ENCODE data around the gene RET.

The RET gene

DNA sequence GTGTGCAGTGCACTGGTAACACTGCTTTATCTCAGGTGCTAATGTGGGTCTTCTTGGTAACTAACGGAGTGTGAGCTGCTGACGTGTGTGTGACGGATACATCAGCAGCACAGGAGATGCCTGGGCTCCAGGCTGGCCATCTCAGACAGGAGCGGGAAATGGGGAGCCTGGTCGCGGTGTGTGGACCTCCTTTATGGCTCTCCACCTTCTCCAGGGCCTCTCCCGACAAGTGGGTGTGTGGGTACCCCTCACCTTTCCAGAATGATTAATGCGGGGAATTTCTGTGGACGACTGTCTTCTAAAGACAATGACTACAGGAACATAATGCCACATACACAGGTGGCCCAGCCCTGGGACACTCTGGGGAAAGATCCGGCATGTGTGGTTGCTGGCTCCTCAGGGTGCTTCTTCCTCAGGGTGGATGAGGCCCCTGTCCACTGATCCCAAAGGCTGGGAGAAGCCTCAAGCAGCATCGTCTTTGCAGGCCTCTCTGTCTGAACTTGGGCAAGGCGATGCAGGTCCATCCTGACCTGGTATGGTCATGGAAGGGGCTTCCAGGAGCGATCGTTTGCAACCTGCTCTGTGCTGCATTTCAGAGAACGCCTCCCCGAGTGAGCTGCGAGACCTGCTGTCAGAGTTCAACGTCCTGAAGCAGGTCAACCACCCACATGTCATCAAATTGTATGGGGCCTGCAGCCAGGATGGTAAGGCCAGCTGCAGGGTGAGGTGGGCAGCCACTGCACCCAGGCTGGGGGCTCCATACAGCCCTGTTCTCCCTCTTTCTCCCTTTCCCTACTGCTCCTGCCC is 41.1 kb downstream of the RET start:
- DNase-seq (ENCODE audit: low read depth): no peak
- no peak overlapping the region for H3K4me3 ChIP-seq (ENCODE audit: low read depth, low read length)
- TF ChIP-seq, protein P1, sequence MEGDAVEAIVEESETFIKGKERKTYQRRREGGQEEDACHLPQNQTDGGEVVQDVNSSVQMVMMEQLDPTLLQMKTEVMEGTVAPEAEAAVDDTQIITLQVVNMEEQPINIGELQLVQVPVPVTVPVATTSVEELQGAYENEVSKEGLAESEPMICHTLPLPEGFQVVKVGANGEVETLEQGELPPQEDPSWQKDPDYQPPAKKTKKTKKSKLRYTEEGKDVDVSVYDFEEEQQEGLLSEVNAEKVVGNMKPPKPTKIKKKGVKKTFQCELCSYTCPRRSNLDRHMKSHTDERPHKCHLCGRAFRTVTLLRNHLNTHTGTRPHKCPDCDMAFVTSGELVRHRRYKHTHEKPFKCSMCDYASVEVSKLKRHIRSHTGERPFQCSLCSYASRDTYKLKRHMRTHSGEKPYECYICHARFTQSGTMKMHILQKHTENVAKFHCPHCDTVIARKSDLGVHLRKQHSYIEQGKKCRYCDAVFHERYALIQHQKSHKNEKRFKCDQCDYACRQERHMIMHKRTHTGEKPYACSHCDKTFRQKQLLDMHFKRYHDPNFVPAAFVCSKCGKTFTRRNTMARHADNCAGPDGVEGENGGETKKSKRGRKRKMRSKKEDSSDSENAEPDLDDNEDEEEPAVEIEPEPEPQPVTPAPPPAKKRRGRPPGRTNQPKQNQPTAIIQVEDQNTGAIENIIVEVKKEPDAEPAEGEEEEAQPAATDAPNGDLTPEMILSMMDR (IDR thresholded peaks at IDR 0.05; ENCODE audit: low read depth, low read length): no peak
- TF ChIP-seq POLR2A (IDR thresholded peaks at IDR 0.05; ENCODE audit: extremely low read depth, insufficient read length) (no peak), MYC (IDR thresholded peaks at IDR 0.05; ENCODE audit: low read depth, low read length) (no peak)
- TF ChIP-seq, protein P2, sequence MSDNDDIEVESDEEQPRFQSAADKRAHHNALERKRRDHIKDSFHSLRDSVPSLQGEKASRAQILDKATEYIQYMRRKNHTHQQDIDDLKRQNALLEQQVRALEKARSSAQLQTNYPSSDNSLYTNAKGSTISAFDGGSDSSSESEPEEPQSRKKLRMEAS (IDR thresholded peaks at IDR 0.05; ENCODE audit: low read depth, low read length): no peak

DNA sequence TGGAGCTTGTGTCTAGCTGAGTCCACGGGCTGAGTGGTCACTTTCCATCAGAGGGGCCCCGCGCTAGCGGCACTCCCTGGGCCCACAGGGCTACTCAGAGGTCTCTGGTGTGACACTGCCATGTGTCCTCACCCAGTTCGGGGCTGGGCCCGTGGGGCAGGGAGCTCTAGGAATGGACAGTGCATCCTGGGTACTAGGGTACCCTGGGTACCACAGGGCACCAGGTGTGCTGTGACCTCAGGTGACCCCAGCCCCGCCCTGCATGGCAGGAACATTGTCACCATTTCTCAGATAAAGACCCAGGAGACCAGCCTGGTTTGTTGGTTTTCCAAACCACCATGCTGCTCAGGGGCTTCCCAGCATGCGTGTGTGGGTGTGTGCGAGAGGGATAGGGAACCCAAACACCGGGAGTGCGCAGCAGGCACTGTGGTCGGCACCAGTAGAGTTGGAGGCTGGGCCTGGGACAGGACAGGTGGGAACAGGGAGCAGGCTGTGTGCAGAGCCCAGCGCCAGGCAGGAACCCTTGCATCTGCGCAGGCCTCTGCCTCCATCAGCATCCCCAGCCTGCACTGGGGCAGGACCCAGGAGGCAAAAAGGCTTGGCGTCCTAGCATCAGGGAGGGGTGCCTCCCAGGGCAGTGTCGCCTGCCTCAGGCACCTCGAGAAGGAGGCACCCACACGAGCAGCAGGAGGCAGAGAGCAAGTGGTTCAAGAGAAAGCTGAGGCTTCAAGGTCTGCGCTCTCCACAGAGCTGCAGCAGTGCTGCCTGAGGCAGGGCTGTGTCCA is 42.0 kb downstream of the RET start:
- TF ChIP-seq, protein P2 (IDR thresholded peaks at IDR 0.05; ENCODE audit: low read depth, low read length): no peak
- TF ChIP-seq, protein P1 (IDR thresholded peaks at IDR 0.05; ENCODE audit: low read depth, low read length): no peak
- TF ChIP-seq POLR2A (IDR thresholded peaks at IDR 0.05; ENCODE audit: extremely low read depth, insufficient read length): no peak
- no peak for TF ChIP-seq MYC (IDR thresholded peaks at IDR 0.05; ENCODE audit: low read depth, low read length)
- H3K4me3 ChIP-seq (ENCODE audit: low read depth, low read length): no peak overlapping the region
- DNase-seq (ENCODE audit: low read depth): no peak

DNA sequence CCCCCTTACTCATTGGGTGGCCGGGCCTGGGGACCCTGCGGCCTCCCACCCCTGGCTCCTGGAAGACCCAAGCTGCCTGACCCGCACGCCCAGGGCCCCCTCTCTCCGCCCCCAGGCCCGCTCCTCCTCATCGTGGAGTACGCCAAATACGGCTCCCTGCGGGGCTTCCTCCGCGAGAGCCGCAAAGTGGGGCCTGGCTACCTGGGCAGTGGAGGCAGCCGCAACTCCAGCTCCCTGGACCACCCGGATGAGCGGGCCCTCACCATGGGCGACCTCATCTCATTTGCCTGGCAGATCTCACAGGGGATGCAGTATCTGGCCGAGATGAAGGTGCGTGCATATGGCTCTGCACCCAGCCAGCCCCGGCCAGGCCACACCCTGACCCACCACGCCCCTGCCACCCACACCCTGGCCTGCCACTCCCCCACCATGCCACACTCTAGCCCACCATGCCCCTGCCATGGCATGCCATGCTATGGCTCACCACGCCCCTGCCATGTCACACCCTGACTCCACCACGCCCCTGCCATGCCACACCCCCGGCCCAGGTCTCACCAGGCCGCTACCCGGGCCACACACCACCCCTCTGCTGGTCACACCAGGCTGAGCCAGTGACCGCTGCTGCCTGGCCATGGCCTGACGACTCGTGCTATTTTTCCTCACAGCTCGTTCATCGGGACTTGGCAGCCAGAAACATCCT is 42.7 kb downstream of the RET start:
- no peak overlapping the region for H3K4me3 ChIP-seq (ENCODE audit: low read depth, low read length)
- TF ChIP-seq, protein P1 (IDR thresholded peaks at IDR 0.05; ENCODE audit: low read depth, low read length): no peak
- TF ChIP-seq MYC (IDR thresholded peaks at IDR 0.05; ENCODE audit: low read depth, low read length) (no peak), POLR2A (IDR thresholded peaks at IDR 0.05; ENCODE audit: extremely low read depth, insufficient read length) (no peak)
- TF ChIP-seq, protein P2 (IDR thresholded peaks at IDR 0.05; ENCODE audit: low read depth, low read length): no peak
- no peak for DNase-seq (ENCODE audit: low read depth)

DNA sequence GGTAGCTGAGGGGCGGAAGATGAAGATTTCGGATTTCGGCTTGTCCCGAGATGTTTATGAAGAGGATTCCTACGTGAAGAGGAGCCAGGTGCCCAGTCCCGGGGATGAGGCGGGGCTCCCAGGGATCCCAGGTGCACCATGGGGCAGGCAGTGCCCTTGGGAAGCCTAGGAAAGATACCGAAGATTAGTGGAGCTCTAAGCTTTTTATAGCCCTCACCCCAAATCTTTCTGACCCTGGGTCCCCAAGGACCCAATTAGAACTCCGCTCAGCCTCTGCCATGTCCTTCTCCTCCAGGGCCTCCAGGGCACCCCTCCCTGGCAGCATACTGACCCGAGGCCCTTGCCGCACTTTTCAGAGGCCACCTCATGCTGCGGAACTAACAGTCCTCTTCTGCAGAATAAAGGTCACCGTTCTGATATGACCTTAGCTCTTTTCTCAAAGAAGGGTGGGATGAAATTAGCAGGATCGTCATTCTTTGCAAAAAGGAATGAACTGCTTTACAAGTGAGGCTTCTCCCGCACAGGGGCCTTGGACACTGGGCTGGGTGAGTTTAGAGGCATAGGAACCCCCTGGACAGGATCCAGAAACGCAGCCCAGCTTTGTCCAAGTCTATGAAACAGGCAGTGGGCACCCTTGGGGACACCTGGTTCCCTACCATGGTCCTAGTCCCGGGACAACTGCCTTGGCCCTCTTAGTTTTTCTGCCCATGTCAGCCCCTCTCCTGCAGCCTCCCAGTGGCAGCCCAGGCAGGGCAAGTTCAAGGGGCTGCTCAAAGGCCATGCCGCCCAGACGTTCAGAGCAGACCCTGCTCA is 43.5 kb downstream of the RET start:
- TF ChIP-seq, protein P1 (IDR thresholded peaks at IDR 0.05; ENCODE audit: low read depth, low read length): no peak
- TF ChIP-seq, protein P2 (IDR thresholded peaks at IDR 0.05; ENCODE audit: low read depth, low read length): no peak
- TF ChIP-seq POLR2A (IDR thresholded peaks at IDR 0.05; ENCODE audit: extremely low read depth, insufficient read length): no peak
- no peak for TF ChIP-seq MYC (IDR thresholded peaks at IDR 0.05; ENCODE audit: low read depth, low read length)
- DNase-seq (ENCODE audit: low read depth): no peak
- H3K4me3 ChIP-seq (ENCODE audit: low read depth, low read length): no peak overlapping the region

DNA sequence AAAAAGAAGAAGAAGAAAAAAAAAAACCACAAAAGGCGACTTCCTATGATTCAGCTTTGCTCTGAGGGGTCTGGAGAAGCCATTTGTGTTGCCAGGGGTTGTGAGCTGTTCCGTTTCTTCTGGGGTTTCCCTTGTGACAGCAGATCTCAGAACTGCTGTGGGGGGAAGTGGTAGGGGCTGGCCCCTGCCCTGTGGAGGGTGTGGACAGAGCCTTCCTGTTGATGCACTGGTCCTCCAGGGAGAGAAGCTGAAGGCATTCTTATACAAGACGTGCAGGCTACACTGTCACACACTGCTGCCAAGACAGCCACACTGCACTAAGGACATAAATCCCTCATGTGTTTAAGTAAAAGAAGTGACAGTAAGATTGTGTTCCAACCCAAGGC is 44.1 kb downstream of the RET start:
- DNase-seq (ENCODE audit: low read depth): peak; percentile 97
- H3K4me3 ChIP-seq (ENCODE audit: low read depth, low read length): no peak overlapping the region
- TF ChIP-seq, protein P1 (IDR thresholded peaks at IDR 0.05; ENCODE audit: low read depth, low read length): no peak
- TF ChIP-seq MYC (IDR thresholded peaks at IDR 0.05; ENCODE audit: low read depth, low read length) (peak; percentile 59), POLR2A (IDR thresholded peaks at IDR 0.05; ENCODE audit: extremely low read depth, insufficient read length) (no peak)
- TF ChIP-seq, protein P2 (IDR thresholded peaks at IDR 0.05; ENCODE audit: low read depth, low read length): peak; percentile 69

Measured in NB4 (cell line).